Skeletal muscle tissue (tissue), 4 donors: ENCODE results near the gene GNS. TPM values are rescaled to one million over a fixed set of nuclear protein-coding genes. Genes with fewer than 3 reads are reported as not detected.

ENCODE experiments used
- H3K27ac ChIP-seq: one replicate; pipeline ENCODE4 v1.7.0; 2013; ENCODE audit warnings: mild to moderate bottlenecking, low read depth, low read length, inconsistent platforms
- H3K27me3 ChIP-seq, 3 donors: one replicate each; pipeline ENCODE4 v1.7.0; 2013; ENCODE audit warnings: low read length in 3 of 3; ENCODE audit not compliant: control insufficient read depth in 3 of 3, insufficient read depth in 3 of 3
- H3K36me3 ChIP-seq, 3 donors: one replicate each; pipeline ENCODE4 v1.7.0; 2013; ENCODE audit warnings: low read length in 3 of 3; ENCODE audit not compliant: control insufficient read depth in 3 of 3, insufficient read depth in 3 of 3
- H3K4me1 ChIP-seq, 3 donors: one replicate each; pipeline ENCODE4 v1.7.0; 2013; ENCODE audit warnings: low read length in 3 of 3, mild to moderate bottlenecking in 3 of 3; ENCODE audit not compliant: control insufficient read depth in 3 of 3, insufficient read depth in 3 of 3
- H3K4me3 ChIP-seq, 3 donors: one replicate each; pipeline ENCODE4 v1.7.0; 2013; ENCODE audit warnings: low read length in 3 of 3
- H3K9ac ChIP-seq, 3 donors: one replicate each; pipeline ENCODE4 v1.7.0; 2013; ENCODE audit warnings: low read length in 3 of 3, mild to moderate bottlenecking in 3 of 3, moderate library complexity in 2 of 3, low read depth in 1 of 3
- H3K9me3 ChIP-seq, 3 donors: one replicate each; pipeline ENCODE4 v1.7.0; 2013; ENCODE audit warnings: low read length in 3 of 3; ENCODE audit not compliant: control insufficient read depth in 3 of 3
- total RNA-seq: library from RNA; depleted of rRNA; stranded (reverse); fragments of >200 nt; gene quantifications from one replicate; pipeline ENCODE4 v1.2.3, GENCODE V29; 2014
- donor health status: Osteomylitis.

Gene GNS
- total RNA-seq, 1 donor from 2014 or later: 88.2 TPM

DNA sequence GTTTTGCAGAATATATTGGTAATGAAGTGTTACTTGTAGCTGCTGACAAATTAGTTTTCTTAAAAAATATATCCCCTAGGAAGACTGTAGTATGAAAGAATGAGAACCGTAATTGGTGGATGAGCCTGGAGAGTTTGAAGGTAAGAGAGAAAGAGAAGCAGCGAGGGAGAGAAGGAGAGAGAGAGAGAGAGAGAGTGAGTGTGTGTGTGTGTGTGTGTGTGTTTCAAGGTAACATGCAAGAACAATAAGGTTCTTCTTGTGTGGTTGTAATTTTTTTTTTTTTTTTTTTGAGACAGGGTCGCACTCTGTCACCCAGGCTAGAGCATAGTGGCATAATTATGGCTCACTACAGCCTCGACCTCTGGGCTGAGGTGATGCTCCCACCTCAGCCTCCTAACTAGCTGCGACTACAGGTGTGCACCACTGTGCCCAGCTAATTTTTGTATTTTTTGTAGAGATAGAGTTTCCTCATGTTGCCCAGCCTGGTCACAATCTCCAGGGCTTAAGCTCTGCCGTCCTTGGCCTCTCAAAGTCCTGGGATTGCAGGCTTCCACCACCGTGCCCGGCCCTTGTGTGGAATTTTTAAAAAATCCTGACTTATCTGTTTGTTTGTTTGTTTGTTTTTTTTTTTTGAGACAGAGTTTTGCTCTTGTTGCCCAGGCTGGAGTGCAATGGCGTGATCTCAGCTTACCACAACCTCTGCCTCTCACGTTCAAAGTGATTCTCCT is 75.2 kb downstream of the GNS start:
- Histone ChIP-seq H3K9me3 (no peaks in the 10 kb centered on the region), H3K27me3 (no peaks in the 10 kb centered on the region), H3K9ac (no peak overlapping the region), H3K4me1 (peaks cover 6 to 25% (median 21%) of the 10 kb centered on the region in 3 donors), H3K4me3 (no peak overlapping the region), H3K36me3 (peaks cover 2 to 8% (median 6%) of the 10 kb centered on the region in 3 donors), H3K27ac (no peak overlapping the region)

DNA sequence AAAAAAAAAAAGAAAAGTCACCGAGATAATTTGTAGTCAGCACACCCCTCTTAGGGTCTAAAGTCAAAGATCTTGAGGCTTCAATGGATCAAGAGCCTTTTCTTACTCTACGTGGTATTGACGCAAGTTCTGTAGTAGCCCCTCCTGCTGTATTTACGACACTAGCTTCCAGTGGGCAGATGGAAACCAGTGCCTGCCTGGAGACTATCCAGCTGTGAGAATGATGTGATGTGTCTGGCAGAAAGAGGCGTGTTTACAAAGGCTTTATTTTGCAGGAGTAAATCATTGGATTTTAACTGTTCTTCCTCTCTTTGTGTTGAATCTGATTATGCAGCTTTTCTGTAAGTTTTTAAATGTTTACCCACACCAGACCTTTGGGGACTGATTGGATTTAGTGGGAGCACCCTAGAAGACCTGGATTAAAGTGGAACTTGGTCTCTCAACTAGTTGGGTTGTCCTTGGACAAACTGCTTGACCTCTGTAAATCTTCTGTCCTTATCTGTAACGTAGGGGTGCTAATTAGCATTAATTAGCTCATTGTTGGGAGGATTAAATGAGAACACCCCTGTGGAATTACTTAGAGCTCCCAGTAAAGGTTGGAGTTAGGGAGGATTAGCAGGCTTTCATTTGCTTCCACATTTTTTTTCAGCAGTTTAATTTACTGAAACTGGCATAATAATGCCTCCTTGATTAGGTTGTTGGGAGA is 76.5 kb downstream of the GNS start:
- peaks cover 3 to 18% (median 18%) of the 10 kb centered on the region in 3 donors for H3K4me1 ChIP-seq
- H3K9me3 ChIP-seq: no peaks in the 10 kb centered on the region
- H3K9ac ChIP-seq: no peak overlapping the region
- peaks cover 2 to 6% (median 2%) of the 10 kb centered on the region in 3 donors for H3K36me3 ChIP-seq
- H3K27ac ChIP-seq: no peak overlapping the region
- no peak overlapping the region for H3K4me3 ChIP-seq
- H3K27me3 ChIP-seq: no peaks in the 10 kb centered on the region

DNA sequence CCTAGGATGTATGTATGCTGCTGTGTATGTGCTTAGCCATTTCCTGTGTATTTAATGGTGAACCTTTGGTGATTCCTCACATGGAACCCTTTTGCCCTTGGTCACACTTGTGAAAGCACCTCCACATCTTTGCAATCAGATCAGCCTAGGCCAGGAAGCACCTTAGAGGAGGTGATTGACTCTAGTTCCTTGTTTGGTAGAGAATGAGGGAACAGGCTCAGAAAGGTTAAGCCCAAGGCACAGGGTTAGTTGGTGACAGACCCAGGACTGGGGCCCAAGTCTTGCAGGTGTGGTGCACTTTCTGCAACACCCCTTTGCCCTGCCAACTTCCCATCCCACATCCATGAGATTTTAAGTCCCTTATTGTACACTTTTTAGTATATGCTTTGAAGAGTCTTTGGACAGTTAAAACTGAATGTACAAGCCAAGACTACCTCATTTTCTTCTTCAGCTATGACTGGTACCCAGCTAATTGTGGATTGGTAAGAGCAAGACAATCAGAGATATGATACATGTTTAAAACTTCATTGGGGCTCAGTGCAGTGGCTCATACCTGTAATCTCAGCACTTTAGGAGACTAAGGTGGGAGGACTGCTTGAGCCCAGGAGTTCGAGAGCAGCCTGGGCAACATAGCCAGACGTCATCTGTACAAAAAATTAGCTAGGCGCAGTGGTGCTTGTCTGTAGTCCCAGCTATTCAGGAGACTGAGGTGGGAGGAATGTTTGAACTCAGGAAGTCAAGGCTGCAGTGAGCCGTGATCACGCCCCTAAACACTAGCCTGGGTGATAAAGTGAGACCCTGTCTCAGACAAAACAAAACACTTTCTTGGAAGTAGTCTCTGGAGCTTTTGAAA is 77.8 kb downstream of the GNS start:
- no peaks in the 10 kb centered on the region for H3K27me3 ChIP-seq
- peaks cover 2 to 6% (median 2%) of the 10 kb centered on the region in 3 donors for H3K36me3 ChIP-seq
- no peak overlapping the region for H3K27ac ChIP-seq
- H3K4me3 ChIP-seq: no peak overlapping the region
- H3K4me1 ChIP-seq: peaks cover 3 to 16% (median 15%) of the 10 kb centered on the region in 3 donors
- H3K9me3 ChIP-seq: no peaks in the 10 kb centered on the region
- no peak overlapping the region for H3K9ac ChIP-seq

DNA sequence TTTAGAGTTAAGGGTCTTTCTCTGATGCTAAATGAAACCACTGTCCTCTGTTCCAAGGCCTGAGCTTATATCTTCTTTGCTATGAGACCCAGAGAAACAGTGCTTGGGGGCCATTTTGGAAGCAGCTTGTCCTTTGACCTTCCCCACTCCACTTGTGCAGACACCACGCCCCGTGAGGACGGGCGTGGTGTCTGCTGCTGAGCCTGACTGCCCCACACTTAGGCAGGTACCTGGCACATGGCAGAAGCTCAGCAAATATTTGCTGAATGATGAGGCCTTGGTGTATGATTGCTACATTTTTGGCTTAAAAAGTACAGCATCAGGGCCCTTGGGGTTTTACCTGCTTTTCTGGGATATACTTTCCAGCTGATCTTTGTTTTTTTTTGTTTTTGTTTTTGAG is 79.0 kb downstream of the GNS start:
- no peaks in the 10 kb centered on the region for H3K36me3 ChIP-seq
- H3K27me3 ChIP-seq: no peaks in the 10 kb centered on the region
- H3K9me3 ChIP-seq: no peaks in the 10 kb centered on the region
- peaks cover 9 to 22% (median 18%) of the 10 kb centered on the region in 3 donors for H3K4me1 ChIP-seq
- no peak overlapping the region for H3K4me3 ChIP-seq
- no peak overlapping the region for H3K9ac ChIP-seq
- peak overlapping the region; percentile 28 for H3K27ac ChIP-seq

DNA sequence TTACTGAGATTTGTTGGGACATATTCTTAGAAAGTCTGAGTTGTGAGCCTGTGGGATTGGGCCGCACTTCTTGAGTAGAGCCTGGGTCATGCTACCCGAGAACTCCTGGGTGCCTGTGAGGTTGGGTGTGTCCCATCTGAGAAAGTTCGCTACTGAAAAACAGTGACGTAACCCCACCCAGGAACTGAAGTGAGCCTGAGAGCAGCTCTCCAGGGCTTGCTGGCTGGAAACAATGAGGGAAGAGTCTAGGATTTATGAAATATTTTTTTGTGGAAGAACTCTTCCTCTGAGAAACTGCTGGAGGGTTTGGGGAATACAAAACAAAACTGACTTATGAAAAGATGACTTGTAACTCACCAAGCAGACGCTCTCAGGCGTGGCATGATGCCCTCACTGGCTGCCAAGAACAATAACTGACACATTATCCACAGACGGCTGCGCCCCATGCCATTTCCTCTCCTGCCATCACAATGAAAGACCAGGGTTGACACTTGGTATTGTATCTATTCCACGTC is 79.7 kb downstream of the GNS start:
- peaks cover 10 to 24% (median 18%) of the 10 kb centered on the region in 3 donors for H3K4me1 ChIP-seq
- H3K36me3 ChIP-seq: no peaks in the 10 kb centered on the region
- peak overlapping the region; percentile 28 for H3K27ac ChIP-seq
- H3K4me3 ChIP-seq: peak overlapping the region; percentile 7 to 49 (median 11)
- H3K27me3 ChIP-seq: no peaks in the 10 kb centered on the region
- H3K9ac ChIP-seq: peak overlapping the region in 1 of 3 donors; percentile 52
- no peaks in the 10 kb centered on the region for H3K9me3 ChIP-seq

DNA sequence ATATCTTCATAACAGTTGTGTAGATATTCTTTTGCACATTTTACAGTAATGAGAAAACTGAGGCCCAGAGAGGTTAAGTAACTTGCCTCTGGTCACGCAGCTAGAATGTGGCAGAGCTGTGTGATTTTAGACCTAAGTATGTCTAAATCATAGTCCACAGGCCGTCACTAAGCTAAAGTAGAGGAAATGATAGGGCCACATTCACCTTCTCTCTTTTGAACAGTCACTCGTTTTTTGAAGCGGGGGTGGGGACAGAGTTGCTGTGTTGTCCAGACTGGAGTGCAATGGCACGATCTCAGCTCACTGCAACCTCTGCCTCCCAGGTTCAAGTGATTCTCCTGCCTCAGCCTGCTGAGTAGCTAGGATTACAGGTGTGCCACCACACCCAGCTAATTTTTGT is 80.4 kb downstream of the GNS start:
- no peak overlapping the region for H3K9ac ChIP-seq
- peaks cover 11 to 27% (median 18%) of the 10 kb centered on the region in 3 donors for H3K4me1 ChIP-seq
- H3K27ac ChIP-seq: no peak overlapping the region
- H3K9me3 ChIP-seq: no peaks in the 10 kb centered on the region
- no peaks in the 10 kb centered on the region for H3K27me3 ChIP-seq
- no peak overlapping the region for H3K4me3 ChIP-seq
- H3K36me3 ChIP-seq: no peaks in the 10 kb centered on the region

DNA sequence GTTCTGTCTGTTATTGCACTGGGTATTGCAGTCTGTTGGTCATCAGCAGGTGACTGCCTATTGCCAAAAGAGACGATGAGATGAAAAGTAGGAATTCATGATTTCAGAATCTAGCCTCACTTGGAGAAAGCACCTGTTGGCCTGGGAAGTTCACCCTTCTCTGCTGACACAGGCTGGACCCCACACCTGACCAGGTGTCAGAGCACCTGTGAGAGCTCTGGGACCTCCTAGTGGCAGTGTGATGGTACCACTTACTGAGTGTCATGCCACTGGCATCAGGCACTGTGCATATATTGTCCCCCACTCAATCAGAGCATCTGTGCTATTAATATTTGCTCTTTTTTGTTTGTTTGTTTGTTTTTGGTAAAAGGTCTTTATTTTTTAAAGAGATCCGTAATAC is 81.0 kb downstream of the GNS start:
- Histone ChIP-seq H3K4me1 (peaks cover 16 to 27% (median 18%) of the 10 kb centered on the region in 3 donors), H3K27ac (no peak overlapping the region), H3K9me3 (no peaks in the 10 kb centered on the region), H3K36me3 (no peaks in the 10 kb centered on the region), H3K27me3 (no peaks in the 10 kb centered on the region), H3K4me3 (no peak overlapping the region), H3K9ac (no peak overlapping the region)

DNA sequence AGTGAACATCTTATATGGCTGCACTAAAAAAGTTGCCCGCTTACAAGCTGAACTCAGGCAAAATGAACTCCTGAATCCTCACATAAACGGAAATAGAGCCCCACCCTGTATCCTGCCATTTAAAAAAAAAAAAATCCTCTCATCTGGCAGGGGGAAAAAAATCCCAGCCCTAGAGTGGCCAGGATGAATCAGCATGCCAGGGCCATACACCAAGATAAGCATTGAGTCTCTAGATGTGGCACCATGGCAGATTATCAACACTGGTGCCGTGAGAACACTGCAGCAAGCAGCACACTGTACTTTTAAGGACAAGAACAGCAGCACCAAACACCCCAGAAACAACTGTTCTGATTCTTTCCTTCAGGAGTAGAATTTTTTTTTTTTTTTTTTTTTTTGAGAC is 83.4 kb downstream of the GNS start:
- no peak overlapping the region for H3K4me3 ChIP-seq
- no peaks in the 10 kb centered on the region for H3K36me3 ChIP-seq
- no peak overlapping the region for H3K27ac ChIP-seq
- peaks cover 23 to 38% (median 25%) of the 10 kb centered on the region in 3 donors for H3K4me1 ChIP-seq
- no peaks in the 10 kb centered on the region for H3K9me3 ChIP-seq
- no peak overlapping the region for H3K9ac ChIP-seq
- no peaks in the 10 kb centered on the region for H3K27me3 ChIP-seq

DNA sequence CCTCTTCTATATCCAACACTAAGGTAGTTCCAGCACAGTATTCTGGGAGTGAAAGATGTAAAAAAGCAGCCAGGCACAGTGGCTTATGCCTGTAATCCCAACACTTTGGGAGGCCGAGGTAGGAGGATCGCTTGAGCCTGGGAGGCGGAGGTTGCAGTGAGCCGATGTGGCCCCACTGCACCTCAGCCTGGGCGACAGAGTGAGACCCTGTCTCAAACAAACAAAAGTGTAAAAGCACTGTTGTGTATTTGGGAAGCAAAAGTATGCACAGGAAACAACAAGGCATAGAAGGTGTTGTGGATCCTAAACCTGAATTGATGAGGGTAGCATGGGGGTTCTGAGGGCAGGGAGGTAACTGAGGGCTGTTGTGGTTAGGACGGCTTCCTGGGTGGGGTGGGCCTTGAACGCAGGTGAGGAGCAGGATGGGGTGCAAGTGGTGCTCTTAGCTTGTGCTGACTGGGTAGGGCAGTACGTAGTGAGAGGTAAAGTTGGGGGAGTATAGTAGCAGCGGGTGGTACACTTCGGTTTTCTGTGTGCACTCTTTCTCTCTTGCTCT is 84.8 kb downstream of the GNS start:
- Histone ChIP-seq H3K36me3 (no peaks in the 10 kb centered on the region), H3K4me3 (no peak overlapping the region), H3K27ac (no peak overlapping the region), H3K9me3 (no peaks in the 10 kb centered on the region), H3K4me1 (peaks cover 16 to 34% (median 28%) of the 10 kb centered on the region in 3 donors), H3K27me3 (no peaks in the 10 kb centered on the region), H3K9ac (no peak overlapping the region)
